Activated CD4-positive, alpha-beta memory T cell treated with anti-CD3 and anti-CD28 coated beads for 36 hours (primary cell): Measurements from ENCODE around the gene KCNT2. TPM values are rescaled to one million over a fixed set of nuclear protein-coding genes. Genes with fewer than 3 reads are reported as not detected.
"Not testable (repeated sequence)": the region's sequence is repeated elsewhere in the genome, so short reads cannot be mapped to it uniquely, and the experiment has no call there.

ENCODE experiments used
- CTCF ChIA-PET: fragments of 350-600 bp; sonication (Branson Sonifier 250); formaldehyde crosslinking; loops from one replicate; lab custom pipeline; 2021; ENCODE audit warnings: antibody characterized with exemption, inconsistent platforms; lab: Charles Lee
- POLR2A ChIA-PET: fragments of 350-600 bp; sonication (Branson Sonifier 250); formaldehyde crosslinking; loops from one replicate; lab custom pipeline; 2021; ENCODE audit warnings: antibody characterized with exemption; lab: Charles Lee
- DNase-seq: peaks from one replicate; pipeline ENCODE4 v3.0.0-alpha.2; 2020
- H3K27ac Mint-ChIP-seq: one replicate; pipeline ENCODE4 v1.8.0; 2021; ENCODE audit warnings: mixed read lengths
- H3K27me3 Mint-ChIP-seq: one replicate; pipeline ENCODE4 v1.8.0; 2021; ENCODE audit warnings: mixed read lengths
- H3K36me3 Mint-ChIP-seq: one replicate; pipeline ENCODE4 v1.8.0; 2021; ENCODE audit warnings: mixed read lengths
- H3K4me1 Mint-ChIP-seq: one replicate; pipeline ENCODE4 v1.8.0; 2021; ENCODE audit warnings: low read depth, mixed read lengths
- H3K4me3 Mint-ChIP-seq: one replicate; pipeline ENCODE4 v1.8.0; 2021; ENCODE audit warnings: mild to moderate bottlenecking, mixed read lengths
- H3K9me3 Mint-ChIP-seq: one replicate; pipeline ENCODE4 v1.8.0; 2021; ENCODE audit warnings: mixed read lengths
- intact Hi-C: fragments of 100-400 bp; cut with micrococcal nuclease; formaldehyde crosslinking; loops from one replicate; pipeline ENCODE4 v1.15.1; 2023
- total RNA-seq, 2 experiments: library from RNA; stranded (reverse); gene quantifications; one replicate each; pipeline ENCODE4 v1.2.3, GENCODE V29; 2021

Gene KCNT2
- not detected for total RNA-seq

GRCh38 chr1:196608390-196609369, at the start of gene KCNT2:
KCNT2 (minus strand) TSS chr1:196608440; CDS start chr1:196608309, 131 bp downstream.
- intact Hi-C loops = no loop called here
- peak; percentile 21 for DNase-seq
- peaks cover 27% of the 10 kb centered on the region for H3K27me3 Mint-ChIP-seq
- H3K9me3 Mint-ChIP-seq = no peaks in the 10 kb centered on the region
- peak within 1 kb of the TSS; percentile 60 for H3K4me3 Mint-ChIP-seq
- ChIA-PET POLR2A (no interaction called here), CTCF (no interaction called here)
- H3K27ac Mint-ChIP-seq = no peak within 1 kb of the TSS
- no peaks in the 10 kb centered on the region for H3K36me3 Mint-ChIP-seq
- peaks cover 5% of the 10 kb centered on the region for H3K4me1 Mint-ChIP-seq

GRCh38 chr1:196655494-196655893, 47.3 kb upstream of the KCNT2 start:
- intact Hi-C loops = no loop called here
- ChIA-PET CTCF (interaction anchor here (1.1 kb wide), 1 partner anchor 507 kb away, joined by 5 read pairs; no protein-coding TSS in a partner anchor), POLR2A (no interaction called here)
- Mint-ChIP-seq H3K27me3 (no peaks in the 10 kb centered on the region), H3K27ac (no peak overlapping the region), H3K4me1 (peaks cover 28% of the 10 kb centered on the region), H3K4me3 (no peak overlapping the region), H3K36me3 (no peaks in the 10 kb centered on the region), H3K9me3 (no peaks in the 10 kb centered on the region)
- no peak for DNase-seq

GRCh38 chr1:196655071-196655470, 46.8 kb upstream of the KCNT2 start:
- DNase-seq = no peak
- intact Hi-C loops = no loop called here
- peaks cover 32% of the 10 kb centered on the region for H3K4me1 Mint-ChIP-seq
- no peaks in the 10 kb centered on the region for H3K36me3 Mint-ChIP-seq
- H3K27me3 Mint-ChIP-seq = no peaks in the 10 kb centered on the region
- ChIA-PET CTCF (interaction anchor here (1.1 kb wide), 1 partner anchor 507 kb away, joined by 5 read pairs; no protein-coding TSS in a partner anchor), POLR2A (no interaction called here)
- no peak overlapping the region for H3K4me3 Mint-ChIP-seq
- H3K9me3 Mint-ChIP-seq = no peaks in the 10 kb centered on the region
- H3K27ac Mint-ChIP-seq = no peak overlapping the region

- H3K4me1 Mint-ChIP-seq = peaks cover 32% of the 10 kb centered on the region
- no peaks in the 10 kb centered on the region for H3K27me3 Mint-ChIP-seq
- ChIA-PET POLR2A (no interaction called here), CTCF (no interaction called here)
- no peaks in the 10 kb centered on the region for H3K9me3 Mint-ChIP-seq
- no peak overlapping the region for H3K4me3 Mint-ChIP-seq
- H3K36me3 Mint-ChIP-seq = no peaks in the 10 kb centered on the region
- intact Hi-C loops = no loop called here
- H3K27ac Mint-ChIP-seq = no peak overlapping the region
- no peak for DNase-seq
Observed at GRCh38 chr1:196654271-196654670, 46.0 kb upstream of the KCNT2 start.

GRCh38 chr1:196651637-196652215, 43.5 kb upstream of the KCNT2 start, which contains the start of gene CFH:
CFH (plus strand) TSS chr1:196652043; CDS start chr1:196652118, 75 bp downstream.
- no peak for DNase-seq
- no peaks in the 10 kb centered on the region for H3K27me3 Mint-ChIP-seq
- no peaks in the 10 kb centered on the region for H3K9me3 Mint-ChIP-seq
- H3K4me3 Mint-ChIP-seq = peak within 1 kb of the TSS; percentile 50
- H3K4me1 Mint-ChIP-seq = peaks cover 30% of the 10 kb centered on the region
- ChIA-PET POLR2A (no interaction called here), CTCF (no interaction called here)
- no peaks in the 10 kb centered on the region for H3K36me3 Mint-ChIP-seq
- intact Hi-C loops = no loop called here
- peak within 1 kb of the TSS; percentile 58 for H3K27ac Mint-ChIP-seq

- POLR2A ChIA-PET = no interaction called here
- Mint-ChIP-seq H3K27ac (no peak overlapping the region), H3K27me3 (no peaks in the 10 kb centered on the region), H3K4me1 (peaks cover 26% of the 10 kb centered on the region), H3K4me3 (no peak overlapping the region), H3K9me3 (no peaks in the 10 kb centered on the region), H3K36me3 (no peaks in the 10 kb centered on the region)
- CTCF ChIA-PET = interaction anchor here (0.6 kb wide), 1 partner anchor 10 kb away, joined by 3 read pairs; no protein-coding TSS in a partner anchor
- intact Hi-C loops = no loop called here
- DNase-seq = no peak
Observed at GRCh38 chr1:196651079-196651478, 42.8 kb upstream of the KCNT2 start.

- H3K4me1 Mint-ChIP-seq = peaks cover 23% of the 10 kb centered on the region
- no peak overlapping the region for H3K4me3 Mint-ChIP-seq
- no peaks in the 10 kb centered on the region for H3K36me3 Mint-ChIP-seq
- no peaks in the 10 kb centered on the region for H3K9me3 Mint-ChIP-seq
- H3K27ac Mint-ChIP-seq = no peak overlapping the region
- H3K27me3 Mint-ChIP-seq = no peaks in the 10 kb centered on the region
- intact Hi-C loops = no loop called here
- CTCF ChIA-PET = no interaction called here
- POLR2A ChIA-PET = no interaction called here
- DNase-seq = no peak
Observed at GRCh38 chr1:196650403-196650802, 42.2 kb upstream of the KCNT2 start.

GRCh38 chr1:196649990-196650389, 41.8 kb upstream of the KCNT2 start:
- ChIA-PET CTCF (no interaction called here), POLR2A (no interaction called here)
- Mint-ChIP-seq H3K4me1 (peaks cover 23% of the 10 kb centered on the region), H3K4me3 (no peak overlapping the region), H3K9me3 (no peaks in the 10 kb centered on the region), H3K27me3 (no peaks in the 10 kb centered on the region), H3K36me3 (no peaks in the 10 kb centered on the region), H3K27ac (no peak overlapping the region)
- intact Hi-C loops = no loop called here
- DNase-seq = no peak

- DNase-seq = no peak
- Mint-ChIP-seq H3K9me3 (no peaks in the 10 kb centered on the region), H3K27me3 (no peaks in the 10 kb centered on the region), H3K27ac (no peak overlapping the region), H3K4me1 (no peaks in the 10 kb centered on the region), H3K4me3 (no peak overlapping the region), H3K36me3 (no peaks in the 10 kb centered on the region)
- ChIA-PET POLR2A (no interaction called here), CTCF (no interaction called here)
- intact Hi-C loops = no loop called here
Observed at GRCh38 chr1:196640976-196641375, 32.7 kb upstream of the KCNT2 start.

GRCh38 chr1:196639291-196639690, 31.1 kb upstream of the KCNT2 start:
- H3K36me3 Mint-ChIP-seq, H3K27me3 Mint-ChIP-seq, POLR2A ChIA-PET, CTCF ChIA-PET, H3K4me1 Mint-ChIP-seq, intact Hi-C loops, H3K27ac Mint-ChIP-seq, DNase-seq, H3K4me3 Mint-ChIP-seq, H3K9me3 Mint-ChIP-seq: not testable (repeated sequence)

- Mint-ChIP-seq H3K4me3 (no peak overlapping the region), H3K4me1 (no peaks in the 10 kb centered on the region), H3K36me3 (no peaks in the 10 kb centered on the region), H3K27ac (no peak overlapping the region), H3K9me3 (no peaks in the 10 kb centered on the region), H3K27me3 (no peaks in the 10 kb centered on the region)
- intact Hi-C loops = no loop called here
- CTCF ChIA-PET = no interaction called here
- POLR2A ChIA-PET = no interaction called here
- no peak for DNase-seq
Observed at GRCh38 chr1:196638466-196638865, 30.2 kb upstream of the KCNT2 start.

GRCh38 chr1:196637606-196638005, 29.4 kb upstream of the KCNT2 start:
- POLR2A ChIA-PET = no interaction called here

More at GRCh38 chr1:196637606-196638005, 29.4 kb upstream of the KCNT2 start:
- Mint-ChIP-seq H3K4me1 (no peaks in the 10 kb centered on the region), H3K4me3 (no peak overlapping the region), H3K36me3 (no peaks in the 10 kb centered on the region), H3K9me3 (no peaks in the 10 kb centered on the region), H3K27me3 (no peaks in the 10 kb centered on the region), H3K27ac (no peak overlapping the region)
- intact Hi-C loops = no loop called here
- CTCF ChIA-PET = no interaction called here
- no peak for DNase-seq
